Inflammatory macrophage treated with lipopolysaccharide for 4 hours (primary cell): ENCODE results near the gene UBAP2.

ENCODE experiments used
- DNase-seq: peaks from one replicate; pipeline ENCODE4 v3.0.0-alpha.2; 2020

The UBAP2 gene

DNA sequence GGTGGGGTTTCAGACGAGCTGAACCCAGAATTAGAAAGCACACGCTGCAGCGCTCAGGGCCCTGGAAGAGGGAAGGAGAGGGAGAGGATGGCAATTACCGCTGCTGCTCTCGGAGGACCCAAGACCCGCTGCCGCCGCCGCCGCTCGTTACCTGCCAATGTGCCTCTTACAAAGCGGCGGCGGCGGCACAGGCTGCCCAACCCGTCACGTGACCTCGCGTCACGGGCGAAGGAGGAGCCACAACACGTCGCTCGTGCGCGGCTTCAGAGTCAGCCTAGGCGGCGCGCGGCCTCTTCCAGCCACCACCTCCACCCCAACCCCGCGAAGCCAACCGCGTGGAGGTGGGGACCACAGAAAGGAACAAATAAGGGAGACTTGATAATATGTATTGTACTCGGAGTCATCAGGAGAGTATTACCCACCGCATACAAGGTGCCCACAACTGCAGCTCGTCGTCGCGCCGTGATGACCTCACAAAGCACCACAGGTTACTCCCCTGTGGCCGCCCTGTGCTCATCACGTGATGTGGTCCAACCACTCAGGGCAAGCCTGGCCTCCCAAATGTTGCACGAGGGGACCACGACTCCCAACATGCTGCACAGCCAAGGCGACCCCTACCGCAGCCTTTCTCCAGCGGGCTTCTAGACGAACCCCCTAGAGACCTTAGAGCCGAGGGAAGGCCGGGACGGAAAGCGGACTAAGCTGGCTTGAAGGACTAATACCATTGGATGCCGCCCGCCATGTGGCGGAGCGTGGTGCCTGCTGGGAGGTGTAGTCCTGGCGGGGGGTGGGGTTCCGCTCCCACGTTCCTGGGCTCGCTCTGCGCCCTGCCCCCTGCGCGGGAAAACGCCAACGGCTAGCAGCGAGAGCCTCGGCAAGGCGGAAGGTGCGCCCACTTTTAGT, at the start of gene UBAP2:
TSS of gene UBAP2 (minus strand) at position 161 of the 903 bp plus-strand sequence. CDS start 31,739 bp downstream, outside the sequence.
- DNase-seq, result peak; percentile 96

DNA sequence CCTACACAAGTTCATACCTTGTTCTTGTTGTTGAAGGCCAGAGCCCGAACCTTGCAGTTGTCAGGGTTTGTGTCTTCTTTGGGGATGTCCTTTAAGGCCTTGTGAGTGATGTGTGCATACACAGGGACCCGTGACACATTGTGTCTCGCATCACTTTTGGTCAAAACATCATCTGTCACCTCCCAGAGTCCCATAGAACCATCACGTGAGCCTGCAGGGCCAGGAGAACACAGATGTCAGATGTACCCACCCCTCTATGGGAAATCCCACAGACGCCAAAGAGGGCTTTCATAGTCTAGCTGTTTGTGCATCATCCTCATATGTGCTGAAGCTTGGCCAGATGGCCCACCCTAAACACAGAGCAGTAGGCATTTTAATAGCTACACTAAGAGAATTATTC, 49.6 kb upstream of the UBAP2 start:
- no peak for DNase-seq

GRCh38 chr9:34097865-34098264, 49.2 kb upstream of the UBAP2 start:
- DNase-seq, result no peak

DNA sequence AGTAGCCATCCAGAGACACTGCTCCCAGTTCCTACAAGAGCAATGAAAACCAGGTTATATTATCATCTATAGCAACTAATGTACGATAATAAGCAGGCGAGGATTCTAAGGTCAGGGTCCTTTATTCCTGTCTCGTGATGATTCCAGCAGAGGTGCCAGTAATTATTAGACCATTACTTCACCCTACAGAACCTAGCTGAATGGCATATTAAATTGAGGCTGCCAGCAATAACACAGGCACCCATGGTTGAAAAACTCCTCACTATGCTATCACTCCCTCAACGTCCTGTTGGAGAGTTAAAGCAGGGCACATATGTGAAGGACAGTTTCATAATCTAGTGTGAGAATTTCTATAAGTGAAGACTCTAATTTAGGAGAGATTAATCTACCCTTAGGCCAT, 48.1 kb upstream of the UBAP2 start:
- DNase-seq, result no peak

- no peak for DNase-seq
Observed at GRCh38 chr9:34093578-34093977, 44.9 kb upstream of the UBAP2 start.

- DNase-seq, result no peak
Observed at GRCh38 chr9:34089311-34089710, 40.6 kb upstream of the UBAP2 start.

DNA sequence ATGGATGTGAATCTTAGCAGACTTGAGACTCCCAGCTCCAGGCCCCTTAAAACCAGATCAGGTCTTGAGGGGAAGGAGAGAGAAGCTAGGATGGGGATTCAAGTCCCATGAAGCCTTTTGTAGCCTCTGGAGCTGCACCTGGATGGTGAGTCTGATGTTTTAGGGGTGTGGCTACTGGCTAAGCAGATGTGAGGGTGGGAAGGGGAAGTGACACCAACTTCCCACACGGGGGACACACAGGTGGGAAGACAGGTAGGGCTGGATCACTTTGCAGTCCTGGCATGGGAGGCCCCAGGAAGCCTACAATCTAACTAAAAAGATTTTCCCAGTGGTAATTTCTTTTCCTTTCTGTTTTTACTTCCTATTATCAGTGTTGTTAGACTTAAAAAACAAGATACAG, 38.7 kb upstream of the UBAP2 start:
- DNase-seq, result peak; percentile 16

- peak; percentile 87 for DNase-seq
Observed at GRCh38 chr9:34086864-34087263, 38.2 kb upstream of the UBAP2 start.

GRCh38 chr9:34085581-34086500, 37.2 kb upstream of the UBAP2 start:
- no peak for DNase-seq

GRCh38 chr9:34084562-34084961, 35.9 kb upstream of the UBAP2 start:
- no peak for DNase-seq

DNA sequence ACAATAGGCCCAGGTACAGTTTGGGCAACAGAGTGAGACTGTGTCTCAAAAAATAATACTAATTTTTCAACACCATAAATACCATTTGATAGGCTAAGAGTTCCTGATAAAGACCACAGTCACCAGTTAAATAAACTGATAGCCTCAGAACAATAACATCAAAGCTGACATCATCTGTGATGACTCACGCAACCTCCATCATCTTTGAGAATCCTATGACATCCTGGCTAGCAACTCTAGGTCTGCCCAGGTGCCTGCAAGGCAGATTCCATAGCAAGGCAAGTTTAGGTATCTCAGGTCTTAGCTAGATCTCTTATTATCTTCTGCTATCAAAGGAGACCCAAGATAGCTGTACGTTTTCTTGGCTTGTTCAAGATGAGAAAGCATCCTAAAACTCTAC, 30.5 kb upstream of the UBAP2 start:
- DNase-seq, result peak; percentile 13

DNA sequence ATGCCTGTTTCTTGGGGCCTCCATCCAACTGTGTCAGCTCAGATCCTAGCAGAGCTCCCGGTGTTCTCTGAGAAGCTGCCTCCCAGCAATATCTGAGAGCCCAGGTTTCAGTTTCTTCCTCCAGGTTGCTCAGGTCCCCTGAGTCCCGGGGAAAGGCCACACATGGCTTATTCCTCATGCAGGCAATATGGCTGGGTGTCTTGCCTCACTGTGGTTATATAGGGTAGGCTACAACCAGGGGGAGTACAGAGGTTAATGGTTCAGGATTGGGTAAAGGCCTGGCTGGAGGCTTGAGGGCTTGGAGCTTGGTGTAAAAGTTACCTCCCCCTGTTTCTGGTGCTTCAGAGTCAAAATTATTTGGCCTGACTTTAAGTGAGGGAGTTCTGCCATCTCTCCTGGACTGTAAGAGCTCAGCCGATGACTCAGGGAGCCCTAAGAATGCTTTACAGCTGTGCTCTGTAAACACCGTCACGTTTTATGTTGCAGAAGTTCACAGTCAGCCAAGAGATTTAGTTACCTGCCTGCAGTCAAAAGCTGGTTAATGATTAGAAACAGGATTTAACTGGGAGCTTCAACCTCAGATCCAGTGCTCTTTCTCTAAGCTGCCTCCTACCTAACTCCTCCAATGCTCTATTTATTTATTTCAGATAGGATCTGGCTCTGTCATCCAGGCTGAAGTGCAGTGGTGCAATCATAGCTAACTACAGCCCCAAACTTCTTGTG, 24.3 kb upstream of the UBAP2 start:
- DNase-seq, result no peak

DNA sequence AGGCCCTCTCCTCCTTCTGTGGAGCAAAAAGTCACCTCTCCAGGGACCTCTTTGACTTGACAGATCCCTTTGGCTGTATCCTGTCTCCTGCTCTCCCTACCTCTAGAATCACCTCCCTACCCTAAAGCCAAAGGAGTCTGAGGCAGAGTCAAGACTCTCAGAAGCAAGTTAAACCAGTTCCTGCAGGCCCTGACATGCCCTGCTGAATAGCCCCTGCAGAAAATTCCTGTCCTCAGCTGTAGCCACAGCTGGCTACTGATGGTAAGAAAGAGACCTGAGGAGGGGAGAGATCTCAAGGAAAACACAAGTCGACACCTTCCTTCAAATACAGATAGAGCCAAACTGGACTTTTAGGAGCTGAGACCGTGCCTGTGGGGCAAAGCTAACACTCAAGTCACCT, 23.7 kb upstream of the UBAP2 start:
- DNase-seq, result no peak

- no peak for DNase-seq
Observed at GRCh38 chr9:34070606-34071324, 22.1 kb upstream of the UBAP2 start.

- no peak for DNase-seq
Observed at GRCh38 chr9:34069831-34070230, 21.1 kb upstream of the UBAP2 start.

- no peak for DNase-seq
Observed at GRCh38 chr9:34065541-34065940, 16.9 kb upstream of the UBAP2 start.

GRCh38 chr9:34059954-34060353, 11.3 kb upstream of the UBAP2 start:
- no peak for DNase-seq

DNA sequence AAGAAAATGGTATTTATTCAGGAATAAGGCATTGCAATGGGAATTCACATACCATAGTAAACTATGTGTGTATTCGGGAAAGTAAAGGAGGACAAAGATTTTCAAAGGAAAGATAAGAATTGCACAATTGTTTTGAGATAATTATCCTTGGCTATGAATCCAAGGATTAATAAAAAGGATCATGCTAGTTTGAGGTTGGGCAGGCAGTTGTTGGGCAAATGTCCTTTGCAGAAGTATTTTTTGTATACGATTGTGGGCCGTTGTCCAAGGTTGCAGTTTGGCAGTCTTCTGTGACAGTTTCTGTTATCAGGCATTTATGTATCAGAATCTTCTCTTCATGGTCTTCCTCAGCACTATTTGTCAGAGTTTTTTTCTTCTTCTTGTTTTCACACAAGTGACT, 10.6 kb upstream of the UBAP2 start:
- DNase-seq, result no peak

GRCh38 chr9:34049630-34050384, 1.1 kb upstream of the UBAP2 start:
- no peak for DNase-seq

DNA sequence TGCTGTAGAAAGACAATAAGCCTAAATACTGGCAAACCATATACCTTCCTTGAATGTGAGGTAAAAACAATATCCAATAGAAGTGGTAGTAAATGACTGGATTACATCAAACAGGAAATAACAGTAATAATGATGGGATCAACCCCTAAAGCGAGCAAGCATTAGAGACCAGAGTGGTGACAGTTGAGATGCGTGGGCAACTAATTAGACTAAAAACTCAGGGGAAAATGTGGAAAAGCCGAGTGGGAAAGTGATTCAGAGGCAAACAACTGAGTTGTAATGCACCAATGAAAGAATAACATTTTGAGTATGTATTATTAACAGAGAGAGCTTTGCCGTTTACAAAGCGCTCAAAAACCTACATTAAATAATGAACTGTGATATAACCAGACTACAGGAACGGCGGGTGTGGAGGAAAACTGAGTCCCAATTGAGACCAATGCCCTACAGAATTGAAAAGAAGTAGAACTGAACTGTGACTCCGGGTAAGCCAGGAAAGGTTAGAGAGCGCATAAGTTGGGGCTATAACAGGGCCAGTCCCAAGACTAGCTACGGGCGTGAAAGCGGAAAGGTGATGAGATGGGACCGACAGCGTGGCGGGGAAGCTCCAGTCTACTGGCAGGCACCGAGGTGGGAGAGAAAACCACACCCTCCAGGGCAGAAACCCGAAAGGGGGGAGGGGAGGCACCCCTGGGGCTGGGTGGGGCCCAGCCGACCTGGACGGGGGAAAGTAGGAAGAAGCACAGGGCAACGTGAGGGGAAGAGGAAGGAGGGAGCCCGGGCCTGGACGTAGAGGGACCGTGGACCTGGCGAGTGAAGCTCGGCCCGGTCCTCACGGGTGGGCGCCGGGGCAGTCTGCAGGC, 592 bp downstream of the UBAP2 start:
- DNase-seq, result peak; percentile 62
